ENCODE data around the gene TMPRSS6. TPM values are rescaled to one million over a fixed set of nuclear protein-coding genes. Genes with fewer than 3 reads are reported as not detected.

TMPRSS6 gene
- total RNA-seq, 1 experiment from 2014 or later = 0.79 TPM

DNA sequence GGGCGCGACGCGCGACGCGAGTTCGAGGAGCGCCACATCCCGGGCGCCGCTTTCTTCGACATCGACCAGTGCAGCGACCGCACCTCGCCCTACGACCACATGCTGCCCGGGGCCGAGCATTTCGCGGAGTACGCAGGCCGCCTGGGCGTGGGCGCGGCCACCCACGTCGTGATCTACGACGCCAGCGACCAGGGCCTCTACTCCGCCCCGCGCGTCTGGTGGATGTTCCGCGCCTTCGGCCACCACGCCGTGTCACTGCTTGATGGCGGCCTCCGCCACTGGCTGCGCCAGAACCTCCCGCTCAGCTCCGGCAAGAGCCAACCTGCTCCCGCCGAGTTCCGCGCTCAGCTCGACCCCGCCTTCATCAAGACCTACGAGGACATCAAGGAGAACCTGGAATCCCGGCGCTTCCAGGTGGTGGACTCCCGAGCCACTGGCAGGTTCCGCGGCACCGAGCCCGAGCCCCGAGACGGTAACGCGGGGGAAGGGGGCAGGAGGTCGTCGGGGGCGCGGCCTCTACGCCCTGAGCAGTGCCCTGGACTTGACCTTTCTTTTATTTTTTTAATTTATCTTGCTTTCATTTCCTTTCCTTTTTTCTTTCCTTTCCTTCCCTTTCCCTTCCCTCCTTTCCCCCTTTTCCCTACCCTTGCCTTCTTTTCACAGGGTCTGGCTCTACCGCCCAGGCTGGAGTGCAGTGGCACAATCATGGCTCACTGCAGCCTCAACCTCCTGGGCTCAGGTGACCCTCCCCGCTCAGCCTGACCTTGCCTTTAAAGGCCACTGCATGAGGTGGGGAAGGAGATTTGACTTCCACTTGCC is 85.0 kb downstream of the TMPRSS6 start:
- no peak overlapping the region for H3K4me3 ChIP-seq
- peaks cover 12% of the 10 kb centered on the region; the same call in 1 of the 2 replicates for H3K36me3 ChIP-seq (ENCODE audit: low read depth)
- H3K9me2 ChIP-seq (ENCODE audit: insufficient read depth) = no peaks in the 10 kb centered on the region
- ChIA-PET CTCF (interaction anchor here (0.8 kb wide), 1 partner anchor 41 kb away, joined by 3 read pairs; no protein-coding TSS in a partner anchor), POLR2A (ENCODE audit: unreplicated experiment) (no interaction called here)
- peaks cover 20% of the 10 kb centered on the region for H3K79me2 ChIP-seq (ENCODE audit: low read depth)
- intact Hi-C loops (cut with micrococcal nuclease; ENCODE audit: unreplicated experiment) = no loop called here
- no peaks in the 10 kb centered on the region for H3K9me3 ChIP-seq (ENCODE audit: insufficient read depth, low read depth)
- no peak for DNase-seq
- peaks cover 10% of the 10 kb centered on the region; the same call in 1 of the 2 replicates for H3K4me1 ChIP-seq (replicated peaks; ENCODE audit: insufficient read depth)
- no peak overlapping the region for H3K4me2 ChIP-seq
- H4K20me1 ChIP-seq (ENCODE audit: insufficient read depth) = no peaks in the 10 kb centered on the region
- no peak overlapping the region for H3K27ac ChIP-seq
- peaks cover 9% of the 10 kb centered on the region; the same call in 1 of the 2 replicates for H3F3A ChIP-seq (ENCODE audit: insufficient read depth, low read depth)
- TF ChIP-seq, protein P1, sequence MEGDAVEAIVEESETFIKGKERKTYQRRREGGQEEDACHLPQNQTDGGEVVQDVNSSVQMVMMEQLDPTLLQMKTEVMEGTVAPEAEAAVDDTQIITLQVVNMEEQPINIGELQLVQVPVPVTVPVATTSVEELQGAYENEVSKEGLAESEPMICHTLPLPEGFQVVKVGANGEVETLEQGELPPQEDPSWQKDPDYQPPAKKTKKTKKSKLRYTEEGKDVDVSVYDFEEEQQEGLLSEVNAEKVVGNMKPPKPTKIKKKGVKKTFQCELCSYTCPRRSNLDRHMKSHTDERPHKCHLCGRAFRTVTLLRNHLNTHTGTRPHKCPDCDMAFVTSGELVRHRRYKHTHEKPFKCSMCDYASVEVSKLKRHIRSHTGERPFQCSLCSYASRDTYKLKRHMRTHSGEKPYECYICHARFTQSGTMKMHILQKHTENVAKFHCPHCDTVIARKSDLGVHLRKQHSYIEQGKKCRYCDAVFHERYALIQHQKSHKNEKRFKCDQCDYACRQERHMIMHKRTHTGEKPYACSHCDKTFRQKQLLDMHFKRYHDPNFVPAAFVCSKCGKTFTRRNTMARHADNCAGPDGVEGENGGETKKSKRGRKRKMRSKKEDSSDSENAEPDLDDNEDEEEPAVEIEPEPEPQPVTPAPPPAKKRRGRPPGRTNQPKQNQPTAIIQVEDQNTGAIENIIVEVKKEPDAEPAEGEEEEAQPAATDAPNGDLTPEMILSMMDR (conservative IDR thresholded peaks at IDR 0.05) = no peak
- no peak for TF ChIP-seq EZH2 (IDR thresholded peaks at IDR 0.05; ENCODE audit: low read depth)
- no peaks in the 10 kb centered on the region for H3K27me3 ChIP-seq (ENCODE audit: insufficient read depth, low read depth)
- BruUV-seq (replicated peaks) = no TSS peak
- no peak overlapping the region for H2AFZ ChIP-seq

DNA sequence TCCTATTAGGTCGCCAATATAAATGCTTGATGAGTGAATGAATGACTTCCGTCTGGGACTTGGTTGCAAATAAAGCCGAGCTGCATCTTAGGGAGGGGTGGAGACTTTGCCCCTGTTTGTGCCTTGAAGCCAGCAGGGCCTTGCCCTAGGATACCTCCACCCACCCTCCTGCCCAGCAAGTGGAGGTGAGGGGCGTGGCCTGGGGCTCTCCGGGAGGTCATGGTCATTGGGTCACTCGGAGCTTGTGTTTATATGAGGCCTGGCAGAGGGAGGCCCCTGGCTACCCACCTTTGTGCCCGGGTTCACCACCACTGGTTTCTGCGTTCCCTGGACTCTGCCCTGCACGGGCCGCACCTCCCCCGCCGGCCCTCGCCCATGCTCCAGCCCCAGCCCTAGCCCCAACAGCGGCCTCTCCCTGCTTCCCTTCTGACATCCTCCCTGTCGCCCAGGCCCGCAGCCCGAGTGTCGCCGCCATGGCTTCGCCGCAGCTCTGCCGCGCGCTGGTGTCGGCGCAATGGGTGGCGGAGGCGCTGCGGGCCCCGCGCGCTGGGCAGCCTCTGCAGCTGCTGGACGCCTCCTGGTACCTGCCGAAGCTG is 85.7 kb downstream of the TMPRSS6 start:
- DNase-seq = no peak
- intact Hi-C loops (cut with micrococcal nuclease; ENCODE audit: unreplicated experiment) = no loop called here
- Histone ChIP-seq H2AFZ (no peak overlapping the region), H3K4me3 (no peak overlapping the region), H3K79me2 (ENCODE audit: low read depth) (peaks cover 22% of the 10 kb centered on the region), H3K27me3 (ENCODE audit: insufficient read depth, low read depth) (no peaks in the 10 kb centered on the region), H4K20me1 (ENCODE audit: insufficient read depth) (no peaks in the 10 kb centered on the region), H3K36me3 (ENCODE audit: low read depth) (peaks cover 12% of the 10 kb centered on the region; the same call in 1 of the 2 replicates), H3K4me2 (no peak overlapping the region), H3K9me3 (ENCODE audit: insufficient read depth, low read depth) (no peaks in the 10 kb centered on the region), H3K27ac (no peak overlapping the region), H3K4me1 (replicated peaks; ENCODE audit: insufficient read depth) (peaks cover 10% of the 10 kb centered on the region; the same call in 1 of the 2 replicates), H3K9me2 (ENCODE audit: insufficient read depth) (no peaks in the 10 kb centered on the region), H3F3A (ENCODE audit: insufficient read depth, low read depth) (peaks cover 9% of the 10 kb centered on the region; the same call in 1 of the 2 replicates)
- POLR2A ChIA-PET (ENCODE audit: unreplicated experiment) = no interaction called here
- no TSS peak for BruUV-seq (replicated peaks)
- CTCF ChIA-PET = no interaction called here
- TF ChIP-seq EZH2 (IDR thresholded peaks at IDR 0.05; ENCODE audit: low read depth) = no peak
- TF ChIP-seq, protein P1 (conservative IDR thresholded peaks at IDR 0.05) = no peak

DNA sequence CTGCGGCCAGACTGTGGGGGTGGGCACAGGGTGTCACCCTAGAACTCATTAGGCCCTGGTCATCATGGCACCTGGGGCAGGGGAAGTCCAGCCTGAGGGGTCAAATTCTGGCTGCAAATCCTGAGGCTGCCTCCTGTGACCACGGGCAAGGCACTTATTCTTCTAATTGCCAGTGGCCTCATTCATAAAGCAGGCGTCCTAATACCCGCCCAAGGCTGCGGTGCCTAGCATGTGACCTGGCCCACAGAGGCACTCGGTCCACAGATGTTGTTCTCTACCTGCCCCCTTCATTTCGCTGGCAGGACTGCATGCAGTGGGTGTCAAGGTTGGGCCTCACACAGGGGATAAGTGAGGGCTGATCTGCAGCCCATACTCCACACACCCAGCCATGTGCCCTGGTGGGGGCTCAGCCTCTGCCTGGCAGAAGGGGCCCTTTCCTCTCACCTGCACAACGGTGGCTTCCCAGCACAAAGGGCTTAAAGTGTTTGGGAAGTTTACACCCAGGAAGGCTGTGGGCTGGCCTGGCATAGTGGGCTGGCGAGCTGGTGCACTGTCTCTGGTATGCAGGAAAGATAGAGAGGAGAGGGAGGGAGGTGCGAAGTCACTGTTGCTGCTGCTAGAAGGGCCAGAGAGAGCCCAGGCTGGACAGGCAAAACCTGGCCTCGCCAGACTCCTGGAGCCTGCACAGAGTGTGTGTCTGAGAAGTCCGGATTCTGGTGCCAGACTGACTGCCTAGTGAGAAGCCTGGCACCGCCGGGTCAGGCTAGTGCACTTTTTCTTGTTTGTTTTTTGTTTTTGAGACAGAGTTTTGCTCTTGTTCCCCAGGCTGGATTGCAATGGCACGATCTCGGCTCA is 86.8 kb downstream of the TMPRSS6 start:
- peaks cover 19% of the 10 kb centered on the region for H3K4me1 ChIP-seq (replicated peaks; ENCODE audit: insufficient read depth)
- DNase-seq = no peak
- TF ChIP-seq, protein P1 (conservative IDR thresholded peaks at IDR 0.05) = no peak
- no peak for TF ChIP-seq EZH2 (IDR thresholded peaks at IDR 0.05; ENCODE audit: low read depth)
- no peak overlapping the region for H2AFZ ChIP-seq
- peaks cover 1% of the 10 kb centered on the region; the same call in 1 of the 2 replicates for H4K20me1 ChIP-seq (ENCODE audit: insufficient read depth)
- intact Hi-C loops (cut with micrococcal nuclease; ENCODE audit: unreplicated experiment) = no loop called here
- no peaks in the 10 kb centered on the region for H3K9me3 ChIP-seq (ENCODE audit: insufficient read depth, low read depth)
- no peaks in the 10 kb centered on the region for H3K9me2 ChIP-seq (ENCODE audit: insufficient read depth)
- peaks cover 33% of the 10 kb centered on the region for H3K79me2 ChIP-seq (ENCODE audit: low read depth)
- POLR2A ChIA-PET (ENCODE audit: unreplicated experiment) = no interaction called here
- H3K4me3 ChIP-seq = no peak overlapping the region
- peaks cover 9% of the 10 kb centered on the region; the same call in 1 of the 2 replicates for H3F3A ChIP-seq (ENCODE audit: insufficient read depth, low read depth)
- no peaks in the 10 kb centered on the region for H3K27me3 ChIP-seq (ENCODE audit: insufficient read depth, low read depth)
- CTCF ChIA-PET = interaction anchor here (2.6 to 2.7 kb wide), 2 partner anchors 10 to 21 kb away, joined by 6 to 7 read pairs; no protein-coding TSS in a partner anchor
- no peak overlapping the region for H3K4me2 ChIP-seq
- peaks cover 8% of the 10 kb centered on the region; the same call in 1 of the 2 replicates for H3K36me3 ChIP-seq (ENCODE audit: low read depth)
- no TSS peak for BruUV-seq (replicated peaks)
- H3K27ac ChIP-seq = no peak overlapping the region
